ENCODE measurements around the gene TUT1. TPM values are rescaled to one million over a fixed set of nuclear protein-coding genes. Genes with fewer than 3 reads are reported as not detected.
A peak's percentile ranks its signal among the peaks of the same experiment; 100 is the strongest.

Gene TUT1
- total and polyA plus RNA-seq, 4 donors, result 10.8 to 21.9 (median 17.3) TPM

- ATAC-seq (ENCODE audit: insufficient read depth, low FRiP score), result peak; percentile 92
Measured at GRCh38 chr11:62612366-62613290, 21.3 kb upstream of the TUT1 start, which contains the start of the genes EML3 and ROM1. Gene EML3 (minus strand): TSS chr11:62612775. CDS start chr11:62612457, 318 bp downstream. Gene ROM1 (plus strand): TSS chr11:62613257. CDS start chr11:62613282, 25 bp downstream.

DNA sequence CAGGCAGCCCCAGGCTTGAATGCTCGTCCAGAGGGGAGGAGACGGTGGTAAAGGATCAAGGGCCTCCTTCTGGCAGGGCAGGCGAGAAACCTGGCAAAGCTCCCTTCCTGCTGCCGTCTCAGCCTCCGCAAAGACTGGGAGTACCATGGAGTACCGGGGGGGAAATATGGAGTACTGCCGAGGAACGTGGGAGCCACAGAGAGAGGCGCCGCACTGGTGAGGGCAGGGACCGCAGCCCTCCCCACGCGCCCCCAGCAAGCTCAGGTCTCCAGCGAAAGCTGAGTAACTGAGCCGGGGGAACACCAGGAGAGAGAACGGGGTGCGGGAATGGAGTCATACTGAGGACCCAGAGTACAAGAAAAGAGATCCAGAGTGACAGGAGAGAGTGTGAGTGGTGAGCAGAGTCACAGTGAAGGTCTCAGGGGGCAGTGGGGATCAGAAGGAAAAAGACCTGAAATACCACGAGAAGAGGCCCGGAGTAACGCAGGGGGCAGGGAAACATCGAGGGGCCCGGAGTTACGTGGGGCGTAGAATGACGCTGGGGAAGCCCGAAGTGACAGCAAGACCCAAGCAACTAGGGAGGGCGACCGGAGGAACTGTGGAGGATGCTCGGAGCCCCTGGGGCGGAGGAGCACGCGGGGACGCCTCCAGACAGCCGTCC is 20.5 kb upstream of the TUT1 start:
- peak; percentile 5 for ATAC-seq (ENCODE audit: insufficient read depth, low FRiP score)
- WGBS, 2 donors, result 0 to 1% methylated on average over 34 of the region's 34 CpGs
- TF ChIP-seq, protein P1, sequence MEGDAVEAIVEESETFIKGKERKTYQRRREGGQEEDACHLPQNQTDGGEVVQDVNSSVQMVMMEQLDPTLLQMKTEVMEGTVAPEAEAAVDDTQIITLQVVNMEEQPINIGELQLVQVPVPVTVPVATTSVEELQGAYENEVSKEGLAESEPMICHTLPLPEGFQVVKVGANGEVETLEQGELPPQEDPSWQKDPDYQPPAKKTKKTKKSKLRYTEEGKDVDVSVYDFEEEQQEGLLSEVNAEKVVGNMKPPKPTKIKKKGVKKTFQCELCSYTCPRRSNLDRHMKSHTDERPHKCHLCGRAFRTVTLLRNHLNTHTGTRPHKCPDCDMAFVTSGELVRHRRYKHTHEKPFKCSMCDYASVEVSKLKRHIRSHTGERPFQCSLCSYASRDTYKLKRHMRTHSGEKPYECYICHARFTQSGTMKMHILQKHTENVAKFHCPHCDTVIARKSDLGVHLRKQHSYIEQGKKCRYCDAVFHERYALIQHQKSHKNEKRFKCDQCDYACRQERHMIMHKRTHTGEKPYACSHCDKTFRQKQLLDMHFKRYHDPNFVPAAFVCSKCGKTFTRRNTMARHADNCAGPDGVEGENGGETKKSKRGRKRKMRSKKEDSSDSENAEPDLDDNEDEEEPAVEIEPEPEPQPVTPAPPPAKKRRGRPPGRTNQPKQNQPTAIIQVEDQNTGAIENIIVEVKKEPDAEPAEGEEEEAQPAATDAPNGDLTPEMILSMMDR (IDR thresholded peaks at IDR 0.05; ENCODE audit: control extremely low read depth, extremely low read depth), result no peak
- Histone ChIP-seq H3K27me3 (ENCODE audit: control insufficient read depth in 3 of 3, insufficient read depth in 3 of 3, low read length in 2 of 3) (no peaks in the 10 kb centered on the region), H3K9me3 (ENCODE audit: control insufficient read depth in 4 of 4, insufficient read depth in 3 of 4, low read length in 3 of 4) (no peaks in the 10 kb centered on the region), H3K36me3 (ENCODE audit: control insufficient read depth in 4 of 4, insufficient read depth in 4 of 4, low read length in 4 of 4) (peaks cover 0 to 29% (median 7%) of the 10 kb centered on the region in 4 donors), H3K4me1 (ENCODE audit: control insufficient read depth in 5 of 5, insufficient read depth in 5 of 5, low read length in 5 of 5) (peaks cover 0 to 15% (median 6%) of the 10 kb centered on the region in 5 donors), H3K9ac (ENCODE audit: insufficient read depth in 1 of 2, low read length in 2 of 2) (peak overlapping the region; percentile 37 to 86), H3K4me3 (peak overlapping the region; percentile 60), H3K27ac (ENCODE audit: low read depth in 1 of 2, low read length in 1 of 2) (peak overlapping the region; percentile 73 to 90)
- peak; percentile 86 to 92 (median 88) for DNase-seq

More at GRCh38 chr11:62612366-62613290, 21.3 kb upstream of the TUT1 start, which contains the start of the genes EML3 and ROM1:
- DNase-seq, result peak; percentile 91 to 94 (median 91)
- 2 to 3% methylated on average over 64 to 90 of the region's 91 CpGs for WGBS, 2 donors
- Histone ChIP-seq H3K36me3 (ENCODE audit: control insufficient read depth in 4 of 4, insufficient read depth in 4 of 4, low read length in 4 of 4) (peaks cover 0 to 25% (median 11%) of the 10 kb centered on the region in 4 donors), H3K27me3 (ENCODE audit: control insufficient read depth in 3 of 3, insufficient read depth in 3 of 3, low read length in 2 of 3) (no peaks in the 10 kb centered on the region), H3K9me3 (ENCODE audit: control insufficient read depth in 4 of 4, insufficient read depth in 3 of 4, low read length in 3 of 4) (no peaks in the 10 kb centered on the region), H3K4me3 (peak within 1 kb of the TSS; percentile 60), H3K4me1 (ENCODE audit: control insufficient read depth in 5 of 5, insufficient read depth in 5 of 5, low read length in 5 of 5) (peaks cover 0 to 15% (median 6%) of the 10 kb centered on the region in 5 donors), H3K9ac (ENCODE audit: insufficient read depth in 1 of 2, low read length in 2 of 2) (peak within 1 kb of the TSS; percentile 37 to 86), H3K27ac (ENCODE audit: low read depth in 1 of 2, low read length in 1 of 2) (peak within 1 kb of the TSS; percentile 89 to 90)
- TF ChIP-seq, protein P1 (IDR thresholded peaks at IDR 0.05; ENCODE audit: control extremely low read depth, extremely low read depth), result peak; percentile 66

DNA sequence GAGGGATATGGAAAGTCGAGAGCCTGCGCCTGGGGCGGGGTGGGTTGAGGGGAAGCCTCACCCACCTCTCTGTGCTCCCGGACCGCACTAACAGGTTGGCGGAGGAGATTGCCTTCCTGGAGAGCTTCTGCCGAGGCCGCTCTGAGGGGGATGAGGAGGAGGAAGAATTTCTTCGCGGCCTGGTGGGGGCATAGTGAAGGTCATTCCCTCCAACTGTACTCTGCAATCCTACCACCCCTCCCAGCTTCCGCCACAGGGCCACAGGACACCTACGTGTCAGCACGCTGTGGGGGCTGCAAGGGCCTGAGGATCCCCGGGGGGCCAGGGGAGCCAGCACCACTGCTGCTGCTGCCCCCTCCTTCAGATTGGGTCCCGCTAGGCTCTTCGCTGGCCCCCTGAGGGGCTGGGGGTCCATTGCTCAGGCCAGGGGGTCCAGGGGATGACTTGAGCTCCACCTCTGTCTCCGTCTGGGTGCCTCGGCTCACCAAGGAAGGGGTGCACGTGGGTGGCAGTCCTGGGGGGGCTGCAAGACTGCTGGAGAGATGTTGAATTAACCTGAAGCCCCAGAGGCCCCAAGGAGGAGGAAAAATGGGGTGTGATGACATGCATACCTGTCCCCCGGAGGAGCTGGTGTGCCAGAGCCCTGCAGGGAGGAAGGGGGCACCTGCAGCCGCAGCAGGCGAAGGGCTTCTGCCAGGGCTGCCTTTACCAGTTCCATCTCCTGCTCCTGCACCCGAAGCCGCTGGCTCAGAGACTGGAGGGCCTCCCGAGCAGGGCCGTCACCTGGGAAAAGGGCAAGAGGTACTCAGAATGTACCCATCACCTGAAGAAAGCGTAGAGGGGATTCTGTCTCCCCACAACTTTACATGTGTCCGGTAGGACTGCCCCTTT is 19.7 kb upstream of the TUT1 start:
- Histone ChIP-seq H3K9ac (ENCODE audit: insufficient read depth in 1 of 2, low read length in 2 of 2) (peak overlapping the region; percentile 37 to 86), H3K36me3 (ENCODE audit: control insufficient read depth in 4 of 4, insufficient read depth in 4 of 4, low read length in 4 of 4) (peaks cover 0 to 28% (median 6%) of the 10 kb centered on the region in 4 donors), H3K4me1 (ENCODE audit: control insufficient read depth in 5 of 5, insufficient read depth in 5 of 5, low read length in 5 of 5) (peaks cover 0 to 15% (median 6%) of the 10 kb centered on the region in 5 donors), H3K27ac (ENCODE audit: low read depth in 1 of 2, low read length in 1 of 2) (peak overlapping the region; percentile 73 to 90), H3K27me3 (ENCODE audit: control insufficient read depth in 3 of 3, insufficient read depth in 3 of 3, low read length in 2 of 3) (no peaks in the 10 kb centered on the region), H3K9me3 (ENCODE audit: control insufficient read depth in 4 of 4, insufficient read depth in 3 of 4, low read length in 3 of 4) (no peaks in the 10 kb centered on the region), H3K4me3 (peak overlapping the region; percentile 60)
- TF ChIP-seq, protein P1 (IDR thresholded peaks at IDR 0.05; ENCODE audit: control extremely low read depth, extremely low read depth), result no peak
- DNase-seq (no peak), ATAC-seq (ENCODE audit: insufficient read depth, low FRiP score) (no peak)
- 56 to 72% methylated on average over 28 of the region's 28 CpGs for WGBS, 2 donors

All from lung (tissue), 12 donors.